ENCODE results near the gene PIGR.

Gene PIGR

DNA sequence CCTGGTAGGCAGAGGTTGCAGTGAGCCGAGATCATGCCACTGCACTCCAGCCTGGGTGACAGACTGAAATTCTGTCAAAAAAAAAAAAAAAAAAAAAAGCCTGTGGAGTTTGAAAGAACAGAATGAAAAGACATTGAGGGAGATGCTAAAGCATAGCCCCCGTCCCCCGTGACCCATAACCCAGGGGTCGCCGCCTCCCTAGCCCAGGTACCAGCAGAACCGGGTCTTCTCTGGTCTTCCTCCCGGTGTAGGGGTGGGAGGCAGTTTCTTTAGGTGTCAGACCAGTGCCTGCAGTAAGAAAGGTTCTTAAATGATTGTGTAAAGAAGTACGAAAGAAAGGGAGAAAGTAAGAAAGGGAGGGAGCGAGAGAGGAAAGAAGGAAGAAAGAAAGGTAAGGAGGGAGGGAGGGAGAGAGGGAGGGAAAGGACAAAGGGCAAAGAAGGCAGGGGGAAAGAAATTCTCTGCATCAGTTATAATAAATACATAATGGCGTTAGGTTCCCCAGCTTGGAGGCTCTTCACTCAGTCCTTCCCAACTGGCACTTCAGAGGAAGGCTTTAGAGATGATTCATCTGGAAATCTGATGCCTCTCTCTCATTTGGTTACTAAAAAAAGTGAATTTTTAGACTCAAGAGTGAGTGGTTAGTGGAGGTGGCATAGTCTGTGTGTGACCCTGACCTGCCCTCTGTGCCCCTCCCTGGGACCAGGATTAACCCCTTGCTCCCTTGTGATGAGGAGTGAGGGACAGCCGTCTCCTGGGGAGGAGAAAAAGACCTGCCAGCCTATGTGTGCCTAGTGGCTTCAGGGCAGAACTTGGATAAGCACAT is 48.0 kb downstream of the PIGR start:
- ATAC-seq (ENCODE audit: low read depth), result peak; percentile 51
- Histone ChIP-seq H3K27ac (ENCODE audit: poor library complexity, severe bottlenecking) (peak overlapping the region; percentile 98), H3K4me3 (ENCODE audit: severe bottlenecking) (no peak overlapping the region), H3K9me3 (ENCODE audit: severe bottlenecking) (no peaks in the 10 kb centered on the region), H3K27me3 (ENCODE audit: insufficient read depth, poor library complexity, severe bottlenecking) (no peaks in the 10 kb centered on the region), H3K36me3 (ENCODE audit: low read depth) (no peaks in the 10 kb centered on the region), H3K4me1 (ENCODE audit: insufficient read depth, poor library complexity, severe bottlenecking) (peaks cover 49% of the 10 kb centered on the region)
- TF ChIP-seq, protein P1, sequence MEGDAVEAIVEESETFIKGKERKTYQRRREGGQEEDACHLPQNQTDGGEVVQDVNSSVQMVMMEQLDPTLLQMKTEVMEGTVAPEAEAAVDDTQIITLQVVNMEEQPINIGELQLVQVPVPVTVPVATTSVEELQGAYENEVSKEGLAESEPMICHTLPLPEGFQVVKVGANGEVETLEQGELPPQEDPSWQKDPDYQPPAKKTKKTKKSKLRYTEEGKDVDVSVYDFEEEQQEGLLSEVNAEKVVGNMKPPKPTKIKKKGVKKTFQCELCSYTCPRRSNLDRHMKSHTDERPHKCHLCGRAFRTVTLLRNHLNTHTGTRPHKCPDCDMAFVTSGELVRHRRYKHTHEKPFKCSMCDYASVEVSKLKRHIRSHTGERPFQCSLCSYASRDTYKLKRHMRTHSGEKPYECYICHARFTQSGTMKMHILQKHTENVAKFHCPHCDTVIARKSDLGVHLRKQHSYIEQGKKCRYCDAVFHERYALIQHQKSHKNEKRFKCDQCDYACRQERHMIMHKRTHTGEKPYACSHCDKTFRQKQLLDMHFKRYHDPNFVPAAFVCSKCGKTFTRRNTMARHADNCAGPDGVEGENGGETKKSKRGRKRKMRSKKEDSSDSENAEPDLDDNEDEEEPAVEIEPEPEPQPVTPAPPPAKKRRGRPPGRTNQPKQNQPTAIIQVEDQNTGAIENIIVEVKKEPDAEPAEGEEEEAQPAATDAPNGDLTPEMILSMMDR (IDR thresholded peaks at IDR 0.05; ENCODE audit: poor library complexity, severe bottlenecking), result no peak
- no peak for DNase-seq (ENCODE audit: low spot score)

DNA sequence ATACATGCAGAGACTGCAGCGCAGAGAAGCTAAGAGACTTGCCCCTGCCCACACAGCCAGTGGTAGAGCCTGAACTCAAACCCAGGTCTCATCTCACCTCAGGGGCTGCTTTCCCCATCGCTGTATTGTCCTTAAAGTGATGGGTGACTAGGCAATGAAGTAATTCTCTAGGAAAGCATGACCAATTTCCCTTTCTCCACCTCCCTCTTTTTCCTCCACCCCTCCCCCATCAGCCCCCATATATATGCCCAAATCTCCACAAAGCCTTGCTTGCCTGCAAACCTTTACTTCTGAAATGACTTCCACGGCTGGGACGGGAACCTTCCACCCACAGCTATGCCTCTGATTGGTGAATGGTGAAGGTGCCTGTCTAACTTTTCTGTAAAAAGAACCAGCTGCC is 49.1 kb downstream of the PIGR start, which contains the start of gene IL24:
Gene IL24 (plus strand): TSS at position 269 of the 400 bp plus-strand sequence. CDS start 390 bp downstream, outside the sequence.
- Histone ChIP-seq H3K36me3 (ENCODE audit: low read depth) (no peaks in the 10 kb centered on the region), H3K27ac (ENCODE audit: poor library complexity, severe bottlenecking) (peak within 1 kb of the TSS; percentile 98), H3K4me3 (ENCODE audit: severe bottlenecking) (no peak within 1 kb of the TSS), H3K9me3 (ENCODE audit: severe bottlenecking) (no peaks in the 10 kb centered on the region), H3K4me1 (ENCODE audit: insufficient read depth, poor library complexity, severe bottlenecking) (peaks cover 61% of the 10 kb centered on the region), H3K27me3 (ENCODE audit: insufficient read depth, poor library complexity, severe bottlenecking) (no peaks in the 10 kb centered on the region)
- ATAC-seq (ENCODE audit: low read depth) (no peak), DNase-seq (ENCODE audit: low spot score) (no peak)
- TF ChIP-seq, protein P1 (IDR thresholded peaks at IDR 0.05; ENCODE audit: poor library complexity, severe bottlenecking), result no peak

DNA sequence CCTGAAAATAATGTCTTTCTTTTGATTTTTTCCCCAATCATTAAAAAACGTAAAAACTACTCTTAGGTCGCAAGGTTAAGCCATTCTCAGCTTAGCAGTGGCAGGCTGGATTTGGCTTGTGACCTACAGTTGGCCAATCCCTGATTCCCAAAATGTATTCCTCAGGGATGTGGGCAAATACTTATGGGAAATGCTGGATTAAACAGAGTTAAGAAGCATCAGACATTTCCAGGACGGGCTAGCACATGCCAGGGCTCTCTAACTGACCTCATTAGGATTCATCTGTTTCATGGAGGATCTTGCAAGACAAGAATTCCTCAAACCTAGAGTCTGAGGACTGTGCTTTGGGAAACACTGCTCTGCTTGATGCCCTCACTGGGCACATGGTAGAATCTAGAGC is 50.0 kb downstream of the PIGR start:
- no peaks in the 10 kb centered on the region for H3K27me3 ChIP-seq (ENCODE audit: insufficient read depth, poor library complexity, severe bottlenecking)
- TF ChIP-seq, protein P1 (IDR thresholded peaks at IDR 0.05; ENCODE audit: poor library complexity, severe bottlenecking), result no peak
- no peaks in the 10 kb centered on the region for H3K36me3 ChIP-seq (ENCODE audit: low read depth)
- no peak overlapping the region for H3K4me3 ChIP-seq (ENCODE audit: severe bottlenecking)
- no peaks in the 10 kb centered on the region for H3K9me3 ChIP-seq (ENCODE audit: severe bottlenecking)
- ATAC-seq (ENCODE audit: low read depth) (no peak), DNase-seq (ENCODE audit: low spot score) (no peak)
- H3K27ac ChIP-seq (ENCODE audit: poor library complexity, severe bottlenecking), result peak overlapping the region; percentile 98
- H3K4me1 ChIP-seq (ENCODE audit: insufficient read depth, poor library complexity, severe bottlenecking), result peaks cover 70% of the 10 kb centered on the region

DNA sequence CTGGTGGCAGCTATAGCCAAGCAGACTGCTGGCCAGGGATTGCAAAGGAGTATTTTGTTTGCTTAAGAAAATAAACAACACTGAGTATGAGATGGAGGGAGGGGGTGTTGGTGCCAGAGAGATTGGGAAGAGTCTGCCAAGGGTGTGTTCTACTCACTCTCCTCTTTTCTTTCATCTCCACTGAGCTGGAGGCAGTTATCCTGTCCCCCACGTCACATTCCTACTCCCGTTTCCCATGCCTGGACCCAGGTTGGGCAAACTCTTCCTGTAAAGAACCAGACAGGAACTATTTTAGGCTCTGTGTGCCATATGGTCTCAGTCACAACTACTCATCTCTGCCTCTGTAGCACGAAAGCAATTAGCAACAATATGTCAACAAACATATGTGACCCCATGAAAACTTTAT is 50.4 kb downstream of the PIGR start:
- no peak overlapping the region for H3K4me3 ChIP-seq (ENCODE audit: severe bottlenecking)
- peaks cover 74% of the 10 kb centered on the region for H3K4me1 ChIP-seq (ENCODE audit: insufficient read depth, poor library complexity, severe bottlenecking)
- no peaks in the 10 kb centered on the region for H3K27me3 ChIP-seq (ENCODE audit: insufficient read depth, poor library complexity, severe bottlenecking)
- no peak for DNase-seq (ENCODE audit: low spot score)
- no peaks in the 10 kb centered on the region for H3K9me3 ChIP-seq (ENCODE audit: severe bottlenecking)
- peak overlapping the region; percentile 98 for H3K27ac ChIP-seq (ENCODE audit: poor library complexity, severe bottlenecking)
- ATAC-seq (ENCODE audit: low read depth), result peak; percentile 48
- no peaks in the 10 kb centered on the region for H3K36me3 ChIP-seq (ENCODE audit: low read depth)
- TF ChIP-seq, protein P1 (IDR thresholded peaks at IDR 0.05; ENCODE audit: poor library complexity, severe bottlenecking), result no peak

DNA sequence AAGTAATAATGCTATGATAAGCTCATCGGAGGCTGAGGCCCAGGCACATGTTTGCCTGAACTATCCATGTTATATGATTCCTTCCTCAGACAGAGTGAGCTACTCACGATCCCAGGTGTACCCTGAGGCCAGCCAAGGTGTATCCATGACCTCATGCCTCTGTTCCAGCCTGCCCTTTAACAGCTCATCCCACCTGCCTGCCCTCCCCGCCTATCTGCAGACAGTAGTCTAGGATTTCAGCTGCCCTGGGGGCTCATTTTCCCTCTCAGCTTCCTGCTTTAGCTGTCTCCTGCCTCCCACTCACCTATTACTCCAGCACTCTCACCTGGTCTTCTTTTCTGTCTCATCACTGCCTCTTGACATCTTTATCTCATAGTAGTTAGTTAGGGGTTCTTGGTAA is 50.9 kb downstream of the PIGR start:
- DNase-seq (ENCODE audit: low spot score), result peak; percentile 99
- Histone ChIP-seq H3K36me3 (ENCODE audit: low read depth) (no peaks in the 10 kb centered on the region), H3K4me1 (ENCODE audit: insufficient read depth, poor library complexity, severe bottlenecking) (peaks cover 79% of the 10 kb centered on the region), H3K4me3 (ENCODE audit: severe bottlenecking) (no peak overlapping the region), H3K27me3 (ENCODE audit: insufficient read depth, poor library complexity, severe bottlenecking) (no peaks in the 10 kb centered on the region), H3K27ac (ENCODE audit: poor library complexity, severe bottlenecking) (peak overlapping the region; percentile 98), H3K9me3 (ENCODE audit: severe bottlenecking) (no peaks in the 10 kb centered on the region)
- TF ChIP-seq, protein P1 (IDR thresholded peaks at IDR 0.05; ENCODE audit: poor library complexity, severe bottlenecking), result no peak
- ATAC-seq (ENCODE audit: low read depth), result peak; percentile 81
